ENCODE results near the gene GOLGA1.
"Not testable (repeated sequence)": the region's sequence is repeated elsewhere in the genome, so short reads cannot be mapped to it uniquely, and the experiment has no call there.

Gene GOLGA1

DNA sequence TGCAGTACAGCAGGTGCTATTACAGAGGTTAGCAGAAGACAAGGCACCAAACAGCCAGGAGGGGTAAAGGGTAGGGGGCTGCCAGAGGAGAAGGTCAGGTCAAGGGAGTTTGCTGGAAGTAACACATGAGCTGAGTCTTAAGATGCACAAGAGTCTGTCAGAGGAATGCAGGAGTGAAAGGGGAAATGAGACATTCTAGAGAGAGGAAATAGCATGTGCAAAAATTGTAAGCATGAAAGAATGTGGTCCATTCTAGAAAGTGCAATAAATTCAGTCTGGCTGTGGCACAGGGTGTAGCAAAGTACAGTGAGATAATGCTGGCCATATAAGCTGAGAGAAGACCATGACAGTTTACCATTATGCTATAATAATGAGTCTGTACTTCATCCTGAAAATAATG is 6.6 kb downstream of the GOLGA1 start:
- no peak for DNase-seq

DNA sequence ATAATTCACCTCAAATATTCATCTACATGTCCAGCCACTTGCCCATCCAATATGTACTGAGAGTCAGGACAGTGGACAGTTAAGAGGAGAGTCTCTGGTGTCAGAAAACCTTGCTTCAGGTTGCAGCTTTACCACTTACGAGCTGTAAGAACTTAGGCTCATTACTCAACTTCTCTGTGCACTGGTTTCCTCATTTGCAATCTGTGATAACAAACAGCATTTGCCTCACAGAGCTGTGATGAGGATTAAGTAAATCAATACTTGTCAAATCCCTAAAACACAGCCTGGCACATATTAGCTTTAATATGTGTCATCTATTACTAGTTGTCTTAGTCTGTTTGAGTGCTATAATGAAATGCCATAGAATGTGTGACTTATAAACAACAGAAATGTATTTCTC is 8.6 kb downstream of the GOLGA1 start:
- no peak for DNase-seq

DNA sequence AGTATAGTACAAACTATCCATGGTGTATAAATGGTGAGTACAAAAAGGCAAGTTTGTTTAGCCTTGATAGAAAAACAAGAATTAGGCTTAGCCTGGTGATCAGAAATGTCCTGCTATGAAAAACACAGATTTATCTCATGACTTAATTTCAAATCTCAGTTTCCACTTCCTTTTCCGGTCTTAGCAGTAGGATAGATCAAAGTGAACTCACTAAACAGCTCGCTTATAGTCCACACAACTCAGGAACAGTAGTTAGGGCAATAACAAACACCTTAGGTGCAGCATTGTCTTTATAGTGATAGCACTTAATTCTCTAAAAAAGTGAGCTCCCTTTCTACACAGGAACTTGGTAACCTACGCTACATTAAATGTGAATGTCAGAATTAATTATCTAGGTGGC is 11.4 kb downstream of the GOLGA1 start:
- DNase-seq, result no peak

DNA sequence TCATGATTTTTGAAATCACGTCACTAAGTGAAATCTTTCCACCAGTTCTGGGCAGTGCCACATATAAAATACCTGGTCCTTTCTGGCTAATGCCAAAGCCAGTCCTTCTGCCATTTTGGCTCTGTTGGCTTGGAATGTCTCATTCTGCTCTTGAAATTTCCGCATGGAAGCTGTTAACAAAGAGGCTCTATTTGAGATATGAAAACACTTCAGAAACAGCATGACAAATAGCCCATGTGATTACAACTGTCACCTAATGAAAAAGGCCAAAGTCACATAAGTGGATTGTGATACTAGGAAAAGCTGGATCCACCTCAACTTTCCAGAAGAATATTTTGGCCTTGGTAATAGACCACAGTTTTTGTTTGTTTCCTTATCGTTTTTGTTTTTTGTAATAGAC is 12.8 kb downstream of the GOLGA1 start:
- no peak for DNase-seq

DNA sequence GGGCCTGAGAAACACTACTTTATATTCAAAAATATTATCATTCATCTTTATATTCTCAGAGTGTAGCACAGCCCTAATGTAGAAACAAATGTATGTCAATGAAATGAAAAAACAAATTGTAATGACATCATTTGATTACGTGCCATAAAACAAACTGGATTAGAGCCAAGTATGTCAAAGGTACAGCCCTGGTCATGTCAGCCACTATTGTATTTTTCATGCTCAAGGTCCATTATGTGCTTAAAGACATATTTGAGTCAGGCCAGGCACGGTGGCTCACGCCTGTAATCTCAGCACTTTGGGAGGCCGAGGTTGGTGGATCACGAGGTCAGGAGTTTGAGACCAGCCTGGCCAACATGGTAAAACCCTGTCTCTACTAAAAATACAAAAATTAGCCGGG is 20.5 kb downstream of the GOLGA1 start:
- not testable (repeated sequence) for DNase-seq

DNA sequence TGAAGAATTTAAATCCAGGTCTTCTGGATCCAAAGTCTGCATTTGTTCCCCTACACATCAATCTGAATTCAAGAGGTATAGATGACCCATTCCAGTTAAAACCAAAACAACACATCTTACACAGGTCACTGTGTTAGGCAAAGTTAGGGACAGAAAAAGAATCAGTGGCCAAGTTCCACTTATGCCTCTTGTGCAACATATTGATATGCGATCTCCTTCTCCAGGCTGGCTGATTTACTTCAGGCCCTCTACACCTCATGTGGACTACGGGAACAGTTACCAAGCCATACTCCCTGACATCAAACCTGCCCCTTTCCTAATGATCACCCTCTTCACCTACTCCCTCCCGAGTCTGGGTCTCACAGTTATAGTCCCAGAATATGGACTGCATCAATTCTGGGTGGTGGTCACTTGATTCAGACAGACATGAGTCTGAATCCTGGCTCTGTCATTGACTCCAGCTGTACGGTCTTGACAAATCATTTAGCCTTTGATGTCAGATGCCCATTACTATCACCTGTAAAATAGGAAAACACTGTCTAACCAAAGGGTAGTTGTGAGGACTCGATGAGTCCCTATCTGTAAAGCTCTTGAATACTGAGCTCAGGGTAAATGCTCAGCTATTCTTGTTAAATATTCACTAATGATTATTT is 26.0 kb downstream of the GOLGA1 start:
- DNase-seq, result no peak

DNA sequence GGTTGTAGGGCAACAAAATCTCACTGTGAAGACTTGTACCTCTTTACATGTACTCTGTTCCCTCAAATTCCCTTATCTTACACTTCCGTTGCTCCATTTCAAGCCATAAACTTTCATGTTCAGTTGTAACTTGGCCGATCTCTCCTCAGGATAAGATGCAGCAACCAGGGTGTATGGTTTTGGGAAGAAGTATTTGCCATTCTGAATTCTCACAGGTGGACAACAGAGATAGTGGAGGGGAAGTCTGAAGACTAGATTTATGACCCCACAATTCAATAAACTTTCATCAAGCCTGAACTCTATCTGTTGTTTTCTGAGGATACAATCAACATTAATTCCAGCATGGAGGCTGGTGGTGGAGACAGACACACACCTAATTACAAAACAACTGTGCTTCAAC is 27.5 kb downstream of the GOLGA1 start:
- DNase-seq, result no peak

DNA sequence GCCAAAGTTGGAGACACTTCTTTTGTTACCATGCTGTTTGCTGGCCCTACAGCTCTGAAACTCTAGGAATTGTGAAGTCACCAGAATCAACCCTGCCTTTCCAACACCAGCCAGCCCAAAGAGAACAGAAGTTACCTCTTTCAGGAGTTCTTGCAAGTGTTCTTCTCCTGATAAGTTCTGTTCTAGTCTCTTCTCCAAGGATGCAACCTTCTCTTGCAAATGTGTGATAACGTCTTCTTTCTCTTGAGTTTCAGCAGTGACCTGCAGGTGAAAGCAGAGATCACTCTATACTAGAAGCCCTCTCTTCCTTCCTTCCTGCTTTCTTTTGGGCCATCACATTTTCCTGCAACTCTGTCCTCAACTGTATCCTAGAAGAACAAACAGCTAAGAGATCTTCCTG is 29.1 kb downstream of the GOLGA1 start:
- no peak for DNase-seq

DNA sequence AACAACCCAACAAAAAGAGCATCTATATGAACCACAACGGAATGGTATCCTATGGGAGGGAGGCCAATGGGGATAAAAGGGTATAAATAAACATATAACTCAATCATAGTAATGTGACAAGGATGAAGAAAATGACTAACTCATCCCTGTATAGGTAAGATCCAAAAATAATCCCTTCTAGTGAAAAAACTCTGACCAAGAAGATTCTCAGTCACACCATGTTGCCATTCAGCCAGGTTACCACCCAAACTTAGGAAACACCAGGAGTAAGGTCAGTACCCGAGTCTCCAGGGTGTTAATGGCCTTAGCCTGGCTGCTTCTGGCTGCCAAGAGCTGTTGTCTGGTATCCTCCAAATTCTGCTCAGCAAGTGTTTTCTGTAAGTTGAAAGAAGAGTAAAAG is 32.8 kb downstream of the GOLGA1 start:
- DNase-seq, result no peak

DNA sequence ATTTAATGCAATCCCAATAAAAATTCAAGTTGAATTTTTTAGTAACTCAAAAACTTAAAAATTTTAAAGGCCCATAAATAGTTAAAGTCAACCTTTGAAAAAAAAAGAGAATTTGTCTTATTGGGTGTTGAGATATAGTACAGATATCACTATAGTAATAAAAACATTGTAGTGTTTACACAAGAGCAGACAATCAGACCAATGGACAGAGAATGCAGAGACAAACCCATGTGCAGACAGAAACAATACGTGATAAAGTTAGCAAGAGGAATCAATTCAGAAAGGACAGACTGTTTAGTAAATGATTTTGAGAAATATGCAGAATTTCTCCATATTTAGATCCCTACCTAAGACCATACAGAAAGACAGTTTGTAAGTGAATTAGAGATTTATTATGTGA is 33.9 kb downstream of the GOLGA1 start:
- no peak for DNase-seq

DNA sequence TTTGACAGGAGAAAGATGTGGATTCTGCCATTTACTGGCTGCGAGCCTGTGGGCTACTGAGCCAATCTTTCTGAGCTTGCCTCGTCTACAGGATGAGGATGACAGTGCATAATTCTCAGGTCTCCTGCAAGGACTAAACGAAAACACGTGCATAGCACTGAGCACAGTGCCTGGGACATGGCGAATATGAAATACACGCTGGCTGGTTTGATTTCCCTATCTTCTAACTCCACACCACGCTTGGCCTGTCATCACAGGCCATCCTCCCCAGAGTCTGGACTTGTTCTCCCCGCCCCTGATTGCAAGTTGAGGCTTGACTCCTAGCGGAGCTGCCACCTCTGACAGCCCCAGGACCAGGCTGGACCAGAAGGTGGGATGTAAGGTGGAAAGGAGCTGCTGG is 41.0 kb downstream of the GOLGA1 start:
- DNase-seq, result no peak

DNA sequence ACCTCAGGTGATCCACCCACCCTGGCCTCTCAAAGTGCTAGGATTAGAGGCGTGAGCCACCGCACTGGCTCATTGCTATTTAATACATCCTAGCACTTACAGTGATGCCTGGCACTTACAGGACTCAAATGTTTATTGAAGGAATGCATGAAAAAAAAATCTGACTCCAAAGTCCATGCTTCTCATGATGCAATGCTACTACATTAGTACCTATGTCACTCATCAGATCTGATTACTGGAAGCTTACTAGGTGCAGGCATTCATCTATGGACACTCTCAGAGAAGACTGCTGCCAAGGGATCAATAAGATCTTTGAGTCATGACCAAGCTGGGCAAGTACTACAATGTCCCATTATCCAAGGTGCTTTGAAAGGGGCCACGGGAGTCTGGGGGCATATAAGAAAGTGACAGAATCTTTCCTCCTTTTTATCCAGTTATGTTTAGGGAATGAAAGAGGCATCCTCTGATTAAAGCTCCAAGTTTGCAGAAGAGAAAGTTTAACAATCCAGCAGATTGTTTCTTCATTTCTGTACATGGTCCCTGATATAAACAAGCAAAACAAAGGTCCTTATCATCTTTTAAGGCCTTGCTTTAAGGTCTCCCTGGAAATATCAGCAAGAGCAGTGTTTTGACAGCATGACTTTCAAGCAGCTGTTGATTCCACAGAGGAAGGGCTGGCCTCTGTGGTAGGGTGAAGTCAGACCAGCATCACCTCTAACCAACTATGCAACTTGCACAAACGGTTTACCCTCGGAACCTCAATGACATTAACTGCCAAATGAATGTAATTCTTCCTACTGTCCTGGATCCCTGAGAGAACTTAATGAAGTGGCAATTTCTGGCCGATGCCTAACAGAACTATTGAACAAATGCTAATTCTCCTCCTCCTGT is 43.1 kb downstream of the GOLGA1 start:
- no peak for DNase-seq

DNA sequence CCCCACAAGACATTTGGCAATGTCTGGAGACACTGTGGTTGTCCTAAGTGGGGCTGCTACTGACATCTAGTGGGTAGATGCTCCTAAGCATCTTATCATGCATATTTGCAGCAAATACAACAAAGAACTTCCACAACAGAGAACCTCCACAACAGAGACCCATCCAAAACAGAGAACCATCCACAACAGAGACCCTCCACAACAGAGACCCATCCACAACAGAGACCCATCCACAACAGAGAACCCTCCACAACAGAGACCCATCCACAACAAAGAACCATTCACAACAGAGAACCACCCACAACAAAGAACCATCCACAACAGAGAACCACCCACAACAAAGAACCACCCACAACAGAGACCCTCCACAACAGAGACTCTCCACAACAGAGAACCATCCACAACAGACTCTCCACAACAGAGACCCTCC is 46.1 kb downstream of the GOLGA1 start:
- DNase-seq, result no peak

DNA sequence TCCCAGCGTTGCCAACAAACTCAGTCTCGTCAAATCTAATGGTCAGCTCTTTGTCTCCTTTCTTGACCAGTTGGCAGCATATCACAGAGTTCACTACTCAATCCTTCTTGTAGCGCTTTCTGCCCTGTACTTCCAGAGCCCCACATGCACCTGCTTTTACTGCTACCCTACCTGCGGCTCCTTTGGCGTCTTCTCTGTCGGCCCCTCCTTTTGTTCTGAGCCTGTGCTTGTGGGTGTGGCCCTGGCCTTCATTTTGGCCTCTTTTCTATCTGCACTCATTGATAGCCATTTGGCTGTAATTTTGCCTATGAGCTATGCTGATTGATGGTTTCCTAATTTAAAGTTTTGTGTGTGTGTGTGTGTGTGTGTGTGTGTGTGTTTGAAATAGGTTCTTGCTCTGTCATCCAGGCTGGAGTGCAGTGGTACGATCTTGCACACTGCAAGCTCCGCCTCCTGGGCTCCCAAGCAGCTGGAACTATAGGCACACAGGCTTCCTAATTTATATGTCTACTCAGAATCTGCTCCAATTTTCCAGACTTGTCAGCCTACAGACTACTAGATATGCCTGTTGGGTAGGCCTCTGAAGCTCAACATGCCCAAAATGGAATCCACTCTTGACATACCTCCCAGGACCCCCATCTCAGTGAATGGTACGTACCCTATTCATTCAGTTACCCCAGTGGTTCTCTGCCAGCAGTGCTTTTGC is 46.7 kb downstream of the GOLGA1 start:
- DNase-seq, result no peak

DNA sequence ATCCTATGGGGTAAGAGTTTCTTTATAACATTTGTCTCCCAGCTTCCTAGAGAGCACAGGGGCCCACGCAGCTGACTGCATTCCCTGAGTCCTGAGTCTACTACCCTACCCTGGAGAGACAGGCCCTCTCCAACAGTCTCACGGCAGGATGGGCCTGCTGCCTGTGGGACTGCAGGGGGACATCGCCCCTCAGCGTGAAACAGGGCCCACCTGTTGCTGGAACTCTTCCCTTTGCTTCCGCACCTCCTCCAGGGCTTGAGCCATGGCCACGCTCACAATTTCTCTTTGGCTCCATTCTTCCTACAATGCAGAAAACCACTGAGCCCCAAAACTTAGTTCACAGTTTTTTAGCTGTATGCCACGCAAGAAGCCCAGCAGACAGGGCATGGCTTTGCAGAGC is 50.7 kb downstream of the GOLGA1 start:
- no peak for DNase-seq

DNA sequence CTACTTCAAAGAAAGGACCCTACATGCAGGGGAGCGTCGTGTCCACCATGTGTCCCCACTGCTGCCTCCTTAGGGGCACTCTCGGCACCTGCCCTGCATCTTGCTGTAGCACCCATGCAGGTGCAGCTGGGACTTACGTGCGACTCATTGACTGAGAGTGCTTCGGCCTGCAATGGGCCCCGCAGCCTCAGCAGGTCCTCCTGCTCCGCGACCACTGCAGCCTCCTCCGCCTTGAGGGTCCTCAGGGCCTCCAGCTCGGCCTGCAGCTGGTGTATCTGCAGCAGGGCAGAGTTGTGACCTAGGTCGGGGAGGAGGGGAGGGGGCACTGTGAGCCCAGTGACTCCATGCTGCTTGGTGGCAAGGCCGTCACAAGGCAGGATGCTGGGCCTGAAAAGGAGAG is 51.9 kb downstream of the GOLGA1 start:
- DNase-seq, result no peak

DNA sequence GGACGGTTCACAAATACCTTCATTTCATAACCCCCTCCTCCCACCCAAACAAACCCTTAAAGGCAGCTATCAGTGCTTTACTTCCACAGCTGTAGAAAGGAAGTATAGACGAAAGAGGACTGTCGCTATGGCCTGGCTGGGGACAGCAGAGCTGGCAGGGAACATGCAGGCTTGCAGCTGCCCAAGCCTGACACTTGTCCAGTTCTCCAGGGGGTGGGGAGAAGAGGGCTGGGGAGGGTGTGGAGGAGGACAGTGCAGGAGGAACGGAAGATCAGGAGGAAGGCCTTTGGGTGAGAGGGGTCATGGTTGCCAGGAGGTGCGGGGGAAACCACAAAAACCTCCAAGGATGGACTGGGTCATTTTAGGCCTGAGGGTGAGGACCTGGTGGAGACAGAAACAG is 53.1 kb downstream of the GOLGA1 start:
- DNase-seq, result no peak

DNA sequence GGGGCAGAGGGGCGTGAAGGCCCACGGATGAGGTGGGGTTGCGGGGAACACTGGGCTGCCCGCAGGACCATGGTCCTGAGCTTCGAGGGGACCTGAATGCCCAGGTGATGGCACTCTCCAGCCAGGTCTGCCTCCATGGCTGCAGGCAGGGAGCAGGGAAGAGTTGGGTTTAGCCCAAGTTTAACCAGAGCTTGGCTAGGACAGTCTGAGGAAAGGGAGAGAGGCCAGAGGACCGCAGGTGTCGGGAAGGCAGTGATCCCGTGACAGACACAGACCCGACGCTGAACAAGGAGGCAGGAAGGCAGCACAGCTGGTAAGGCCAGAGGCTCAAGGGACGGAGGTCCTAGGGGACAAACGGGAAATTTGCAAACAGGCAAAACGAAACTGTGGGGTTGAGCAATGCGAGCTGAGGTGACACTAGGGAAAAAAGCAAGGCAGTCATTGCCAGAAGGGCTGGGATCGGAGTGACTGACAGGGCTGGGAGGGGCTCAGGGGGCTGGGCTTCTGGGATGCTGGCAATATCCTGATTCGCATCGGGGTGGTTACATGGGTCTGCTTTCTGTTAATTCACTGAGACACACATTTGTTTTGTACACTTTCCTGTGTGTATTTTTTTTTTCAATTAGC is 53.9 kb downstream of the GOLGA1 start:
- DNase-seq, result no peak

DNA sequence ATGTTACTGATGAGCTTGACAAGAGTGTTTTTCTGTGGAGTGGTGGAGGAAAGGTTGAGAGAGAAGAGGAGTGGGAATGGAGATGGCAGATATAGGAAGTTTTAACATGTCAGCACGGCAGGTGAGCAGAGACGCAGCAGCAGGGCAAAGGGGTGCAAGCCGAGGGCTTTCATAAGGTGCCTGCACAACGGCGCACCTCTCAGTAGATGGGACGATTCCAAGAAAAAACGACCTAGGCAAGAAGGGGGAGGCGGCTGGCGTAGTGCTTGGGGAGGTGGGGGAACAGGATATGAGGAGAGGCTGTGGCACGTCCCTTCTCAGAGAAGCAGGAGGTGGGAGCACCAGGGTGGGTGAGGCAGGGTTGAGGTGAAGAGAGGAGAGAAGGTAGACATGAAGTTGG is 54.4 kb downstream of the GOLGA1 start:
- no peak for DNase-seq

DNA sequence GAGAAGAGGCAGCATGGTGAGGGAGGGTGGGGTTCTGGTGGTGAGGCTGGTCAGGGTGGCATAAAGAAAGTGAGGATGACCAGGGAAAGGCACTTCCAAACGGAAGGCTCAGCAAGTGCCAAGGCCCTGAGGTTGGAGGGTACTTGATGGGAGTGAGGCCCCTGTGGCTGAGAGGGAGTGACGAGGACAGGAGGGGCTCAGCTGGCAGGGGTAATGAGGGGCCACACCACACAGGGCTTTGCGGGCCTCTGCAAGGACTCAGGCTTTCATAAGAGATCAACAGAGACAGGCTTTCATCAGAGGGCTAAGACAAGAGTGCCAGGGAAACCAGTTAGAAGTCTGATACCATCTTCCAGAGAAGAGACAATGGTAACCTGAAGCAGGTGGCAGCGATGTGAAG is 55.3 kb downstream of the GOLGA1 start:
- DNase-seq, result no peak

DNA sequence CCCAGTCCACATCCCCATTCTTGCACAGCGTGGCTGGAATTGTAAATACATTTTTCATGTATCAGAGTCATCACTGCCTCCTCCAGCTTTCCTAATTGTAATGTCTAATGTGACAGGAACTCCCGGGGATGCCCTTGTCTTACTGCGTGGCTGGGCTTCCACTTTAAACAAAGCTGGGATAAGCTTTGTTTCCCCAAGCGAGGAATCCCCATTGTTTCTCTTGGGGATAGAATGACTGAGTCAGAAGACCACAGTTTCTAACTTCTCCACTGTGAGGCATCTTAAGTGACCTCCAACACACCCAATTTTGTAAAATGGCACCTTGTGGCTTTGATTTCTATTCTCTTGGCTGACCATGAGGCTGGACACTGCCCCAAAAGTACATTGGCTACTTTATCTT is 56.5 kb downstream of the GOLGA1 start:
- no peak for DNase-seq

DNA sequence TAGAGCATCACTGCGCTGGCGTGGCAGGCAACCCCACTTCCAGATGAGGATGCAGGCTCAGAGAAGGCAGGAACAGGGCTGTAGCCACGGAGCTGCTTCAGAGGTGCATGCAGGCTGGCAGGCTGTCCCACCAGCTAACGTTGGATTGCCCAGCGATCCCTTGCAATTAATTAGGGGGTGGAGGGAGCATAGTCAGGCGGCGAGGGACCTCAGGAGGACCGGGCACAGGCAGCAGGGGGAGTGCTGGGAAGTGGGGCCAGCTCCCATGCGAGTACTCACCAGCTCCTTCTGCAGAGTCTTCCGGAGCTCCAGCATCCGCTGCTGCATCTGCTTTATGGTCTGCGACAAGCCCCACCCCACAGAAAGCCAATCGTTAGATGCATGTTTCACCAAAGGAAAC is 58.7 kb downstream of the GOLGA1 start:
- no peak for DNase-seq

DNA sequence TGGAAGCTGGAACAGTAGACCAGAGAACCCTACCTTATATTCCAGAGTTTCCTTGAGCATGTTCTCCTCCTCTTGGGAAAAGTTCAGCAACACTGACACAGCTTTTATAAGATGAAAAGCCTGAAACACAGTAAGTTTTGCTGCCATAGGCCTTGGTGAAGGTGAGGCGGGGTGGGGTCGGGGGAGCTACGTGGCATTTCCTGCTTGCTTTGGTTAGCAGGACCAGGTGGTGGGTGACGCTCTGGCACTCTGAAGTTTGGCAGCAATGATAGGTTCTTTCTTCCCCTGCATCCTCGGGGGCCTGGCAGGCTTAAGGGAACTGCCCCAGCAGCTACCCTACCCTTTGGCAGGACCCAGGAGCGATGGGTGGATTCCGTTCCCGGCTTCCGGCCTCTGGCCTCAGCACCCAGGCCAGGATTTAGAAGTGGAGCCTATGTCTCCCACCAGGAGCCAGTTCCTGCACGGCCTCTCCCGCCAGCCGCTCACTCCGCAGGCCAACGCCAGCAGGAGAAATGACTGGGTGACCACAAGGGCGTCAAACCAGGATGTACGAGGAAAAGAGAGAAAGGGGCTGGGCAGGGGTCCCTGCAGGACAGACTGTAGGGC is 59.6 kb downstream of the GOLGA1 start:
- DNase-seq, result no peak
